Measurements from ENCODE around the gene AGMO. TPM values are rescaled to one million over a fixed set of nuclear protein-coding genes. Genes with fewer than 3 reads are reported as not detected.

The AGMO gene
- total RNA-seq, 1 experiment from 2014 or later = 0.11 TPM

- no peaks in the 10 kb centered on the region for H3K36me3 ChIP-seq (ENCODE audit: low read depth, low read length)
- H3K27ac ChIP-seq (ENCODE audit: low read length) = no peak overlapping the region
- no peak for DNase-seq
- H2AFZ ChIP-seq (ENCODE audit: low read length) = no peak overlapping the region
- no peaks in the 10 kb centered on the region for H3K79me2 ChIP-seq (ENCODE audit: low read length)
- intact Hi-C loops (cut with micrococcal nuclease) = no loop called here
- TF ChIP-seq CTCF (conservative IDR thresholded peaks at IDR 0.05; ENCODE audit: low read depth, low read length) (no peak), EZH2 (IDR thresholded peaks at IDR 0.05; ENCODE audit: low read length, unreplicated experiment) (no peak), EZH2phosphoT487 (IDR thresholded peaks at IDR 0.05; ENCODE audit: borderline replicate concordance, low read length) (no peak)
- H3K9me3 ChIP-seq (ENCODE audit: low read length) = no peaks in the 10 kb centered on the region
- ChIA-PET CTCF (no interaction called here), POLR2A (ENCODE audit: unreplicated experiment) (no interaction called here)
- no peak overlapping the region for H3K4me3 ChIP-seq (ENCODE audit: low read length)
- no TSS peak for BruUV-seq (replicated peaks)
- no peaks in the 10 kb centered on the region for H3K9me2 ChIP-seq (replicated peaks; ENCODE audit: low read length)
- H4K20me1 ChIP-seq (ENCODE audit: low read length) = no peaks in the 10 kb centered on the region
- no peaks in the 10 kb centered on the region for H3K27me3 ChIP-seq (ENCODE audit: low read length)
- H3K4me1 ChIP-seq (ENCODE audit: insufficient read depth, low read length) = no peaks in the 10 kb centered on the region; the same call in 1 of the 2 replicates
- no peak for ATAC-seq
- no peaks in the 10 kb centered on the region for H3F3A ChIP-seq (ENCODE audit: low read length, unreplicated experiment)
- H3K9ac ChIP-seq (ENCODE audit: low read length) = no peak overlapping the region
- H3K4me2 ChIP-seq (ENCODE audit: low read length) = no peak overlapping the region
These were observed 109.1 kb downstream of the AGMO start for GRCh38 chr7:15452670-15453069.

DNA sequence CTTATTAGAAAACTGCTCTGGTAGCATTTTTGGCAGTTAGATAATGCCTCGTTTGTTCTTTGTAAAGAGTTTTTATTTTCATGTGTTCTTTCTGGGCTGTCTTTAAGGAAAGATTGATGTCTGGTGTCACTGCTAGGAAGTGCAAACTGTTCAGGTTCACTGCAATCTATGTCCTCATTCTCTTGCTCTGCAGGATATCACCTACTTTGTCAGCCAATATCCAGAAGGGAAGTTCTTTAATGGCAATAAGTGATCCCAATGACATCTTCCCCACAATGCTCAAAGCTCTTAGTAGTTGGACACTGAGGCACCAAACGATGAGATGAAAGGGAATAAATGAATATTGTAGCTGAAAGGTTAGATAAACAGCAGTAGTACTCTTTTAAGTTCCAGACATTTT is 115.1 kb downstream of the AGMO start:
- no peaks in the 10 kb centered on the region for H3K9me2 ChIP-seq (replicated peaks; ENCODE audit: low read length)
- H4K20me1 ChIP-seq (ENCODE audit: low read length) = no peaks in the 10 kb centered on the region
- no peaks in the 10 kb centered on the region for H3K4me1 ChIP-seq (ENCODE audit: insufficient read depth, low read length)
- H3F3A ChIP-seq (ENCODE audit: low read length, unreplicated experiment) = no peaks in the 10 kb centered on the region
- no peak overlapping the region for H3K9ac ChIP-seq (ENCODE audit: low read length)
- ATAC-seq = no peak
- no peaks in the 10 kb centered on the region for H3K36me3 ChIP-seq (ENCODE audit: low read depth, low read length)
- no TSS peak for BruUV-seq (replicated peaks)
- DNase-seq = no peak
- no peaks in the 10 kb centered on the region for H3K79me2 ChIP-seq (ENCODE audit: low read length)
- H2AFZ ChIP-seq (ENCODE audit: low read length) = no peak overlapping the region
- no peak overlapping the region for H3K27ac ChIP-seq (ENCODE audit: low read length)
- intact Hi-C loops (cut with micrococcal nuclease) = no loop called here
- ChIA-PET CTCF (no interaction called here), POLR2A (ENCODE audit: unreplicated experiment) (no interaction called here)
- H3K27me3 ChIP-seq (ENCODE audit: low read length) = no peaks in the 10 kb centered on the region
- H3K9me3 ChIP-seq (ENCODE audit: low read length) = no peaks in the 10 kb centered on the region
- H3K4me2 ChIP-seq (ENCODE audit: low read length) = no peak overlapping the region
- no peak overlapping the region for H3K4me3 ChIP-seq (ENCODE audit: low read length)
- no peak for TF ChIP-seq EZH2 (IDR thresholded peaks at IDR 0.05; ENCODE audit: low read length, unreplicated experiment)
- TF ChIP-seq EZH2phosphoT487 (IDR thresholded peaks at IDR 0.05; ENCODE audit: borderline replicate concordance, low read length) = no peak
- TF ChIP-seq CTCF (conservative IDR thresholded peaks at IDR 0.05; ENCODE audit: low read depth, low read length) = no peak

DNA sequence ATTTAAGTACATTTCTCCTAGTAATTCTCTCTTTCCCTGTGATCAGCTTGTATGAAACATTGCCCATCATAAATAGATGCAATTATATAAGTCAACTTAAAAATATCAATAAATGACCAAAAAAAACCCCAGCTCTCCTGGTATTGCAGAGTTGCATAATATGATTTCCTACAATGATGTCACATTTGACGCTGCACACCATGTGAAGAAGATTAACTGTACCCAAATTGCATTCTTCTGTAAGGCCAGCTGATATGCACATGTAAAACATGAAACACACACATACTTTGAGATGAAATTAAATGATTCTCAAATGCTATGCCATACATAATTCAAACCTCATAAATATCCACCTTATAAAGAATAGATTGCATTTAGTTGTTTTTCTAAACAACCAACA is 115.5 kb downstream of the AGMO start:
- no TSS peak for BruUV-seq (replicated peaks)
- H3K9me2 ChIP-seq (replicated peaks; ENCODE audit: low read length) = no peaks in the 10 kb centered on the region
- intact Hi-C loops (cut with micrococcal nuclease) = no loop called here
- H3K4me1 ChIP-seq (ENCODE audit: insufficient read depth, low read length) = no peaks in the 10 kb centered on the region
- H3F3A ChIP-seq (ENCODE audit: low read length, unreplicated experiment) = no peaks in the 10 kb centered on the region
- no peak overlapping the region for H3K4me2 ChIP-seq (ENCODE audit: low read length)
- no peaks in the 10 kb centered on the region for H3K79me2 ChIP-seq (ENCODE audit: low read length)
- H3K9ac ChIP-seq (ENCODE audit: low read length) = no peak overlapping the region
- no peak overlapping the region for H3K4me3 ChIP-seq (ENCODE audit: low read length)
- TF ChIP-seq CTCF (conservative IDR thresholded peaks at IDR 0.05; ENCODE audit: low read depth, low read length) (no peak), EZH2phosphoT487 (IDR thresholded peaks at IDR 0.05; ENCODE audit: borderline replicate concordance, low read length) (no peak), EZH2 (IDR thresholded peaks at IDR 0.05; ENCODE audit: low read length, unreplicated experiment) (no peak)
- POLR2A ChIA-PET (ENCODE audit: unreplicated experiment) = no interaction called here
- CTCF ChIA-PET = no interaction called here
- H3K27me3 ChIP-seq (ENCODE audit: low read length) = no peaks in the 10 kb centered on the region
- H3K36me3 ChIP-seq (ENCODE audit: low read depth, low read length) = no peaks in the 10 kb centered on the region
- H4K20me1 ChIP-seq (ENCODE audit: low read length) = no peaks in the 10 kb centered on the region
- no peak for DNase-seq
- no peaks in the 10 kb centered on the region for H3K9me3 ChIP-seq (ENCODE audit: low read length)
- no peak for ATAC-seq
- H2AFZ ChIP-seq (ENCODE audit: low read length) = no peak overlapping the region
- no peak overlapping the region for H3K27ac ChIP-seq (ENCODE audit: low read length)

All from PC-3 (cell line).